Measurements from ENCODE around the gene TGFBRAP1.

- no peak for TF ChIP-seq POLR2AphosphoS5 (IDR thresholded peaks at IDR 0.05)
- TF ChIP-seq POLR2A (IDR thresholded peaks at IDR 0.05), result no peak
- no peak for TF ChIP-seq CTCF (IDR thresholded peaks at IDR 0.05)
- no peak for TF ChIP-seq EP300 (IDR thresholded peaks at IDR 0.05)
These were observed 47.3 kb upstream of the TGFBRAP1 start for GRCh38 chr2:105376789-105377240.
